Measurements from ENCODE around the gene EARS2.
"Not testable (repeated sequence)": the region's sequence is repeated elsewhere in the genome, so short reads cannot be mapped to it uniquely, and the experiment has no call there.

Gene EARS2

DNA sequence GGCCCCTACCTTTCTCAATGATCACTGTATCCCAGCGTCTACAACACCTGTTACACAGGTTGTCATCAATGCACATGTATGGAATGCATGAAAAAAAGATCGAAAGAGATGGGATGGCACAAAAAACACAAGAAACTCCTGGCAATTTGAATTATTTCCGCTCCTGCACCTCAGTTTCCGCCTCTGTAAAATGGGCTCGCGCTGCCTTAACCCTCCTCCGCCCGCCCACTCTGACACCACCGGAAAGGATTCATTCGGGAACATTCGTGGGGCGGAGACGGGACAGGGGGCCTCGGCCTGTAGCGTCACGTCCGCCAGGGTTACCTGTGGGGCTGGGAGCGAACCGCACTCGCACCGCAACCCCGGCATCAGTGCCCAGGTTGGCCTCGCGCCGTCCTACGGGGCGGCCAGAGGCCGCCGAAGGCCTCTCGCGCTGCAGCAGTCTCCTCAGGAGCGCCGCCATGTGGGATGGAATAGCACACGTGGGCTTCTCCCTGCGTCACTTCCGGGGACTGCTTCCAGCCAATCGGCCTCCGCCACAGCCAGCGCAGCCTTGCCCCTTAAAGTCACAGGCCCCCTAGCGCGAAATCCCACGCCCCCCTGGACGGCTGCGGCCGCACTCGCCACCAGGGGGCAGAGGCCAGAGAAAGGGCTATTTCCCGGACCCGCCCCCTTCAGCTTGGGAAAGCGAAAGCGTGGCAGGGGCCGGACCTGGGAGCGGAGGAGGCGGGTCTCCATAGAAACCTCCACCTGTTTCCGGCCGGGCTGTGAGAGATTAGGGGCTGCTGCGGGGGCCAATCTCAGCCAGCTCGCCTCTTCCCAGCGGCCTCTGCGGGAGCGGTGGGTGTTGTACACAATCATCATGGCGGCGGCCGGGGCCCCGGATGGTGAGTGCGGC, at the start of gene EARS2, which contains the start of gene UBFD1:
Gene EARS2 (minus strand): TSS at position 470 of the 898 bp plus-strand sequence. CDS start 7 bp downstream, at position 463.
Gene UBFD1 (plus strand): TSS at position 847 of the 898 bp plus-strand sequence. CDS start 16 bp downstream, at position 863.
- in situ Hi-C loops (cut with MboI; ENCODE audit: low sequenced_read_pairs) = no loop called here

DNA sequence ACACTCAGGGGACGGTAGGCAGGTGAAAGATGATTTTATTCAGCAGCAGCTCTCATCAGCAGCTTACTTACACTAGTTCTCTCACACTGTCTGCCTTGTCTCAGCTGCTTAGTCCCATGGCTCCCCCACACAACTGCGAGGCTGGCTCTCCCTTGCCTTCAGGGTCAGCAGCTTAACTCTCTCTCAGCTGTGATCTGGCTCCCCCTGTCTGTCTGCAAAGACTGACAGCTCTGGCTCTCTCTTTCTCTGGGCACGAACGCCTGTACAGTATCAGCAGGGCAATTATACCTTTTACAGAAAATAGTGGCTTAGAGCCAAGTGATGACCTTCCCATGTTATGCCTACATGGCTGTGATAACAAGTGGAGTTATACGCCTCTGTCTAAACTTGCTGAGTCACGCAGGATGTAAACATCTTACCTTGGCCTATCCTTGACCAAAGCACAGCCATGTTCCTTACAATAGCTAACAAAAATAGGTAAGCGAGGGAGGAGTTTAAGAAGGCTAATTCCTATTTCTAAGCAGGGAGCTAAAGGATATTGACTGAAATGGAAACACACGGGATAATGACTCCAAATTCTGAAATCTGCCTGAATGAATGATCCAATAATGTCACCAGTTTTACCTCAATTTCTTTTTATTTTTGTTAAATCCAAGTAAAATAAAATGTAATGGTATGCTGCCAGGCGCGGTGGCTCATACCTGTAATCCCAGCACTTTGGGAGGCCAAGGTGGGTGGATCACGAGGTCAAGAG, 40.0 kb upstream of the EARS2 start:
- in situ Hi-C loops (cut with MboI; ENCODE audit: low sequenced_read_pairs) = no loop called here

DNA sequence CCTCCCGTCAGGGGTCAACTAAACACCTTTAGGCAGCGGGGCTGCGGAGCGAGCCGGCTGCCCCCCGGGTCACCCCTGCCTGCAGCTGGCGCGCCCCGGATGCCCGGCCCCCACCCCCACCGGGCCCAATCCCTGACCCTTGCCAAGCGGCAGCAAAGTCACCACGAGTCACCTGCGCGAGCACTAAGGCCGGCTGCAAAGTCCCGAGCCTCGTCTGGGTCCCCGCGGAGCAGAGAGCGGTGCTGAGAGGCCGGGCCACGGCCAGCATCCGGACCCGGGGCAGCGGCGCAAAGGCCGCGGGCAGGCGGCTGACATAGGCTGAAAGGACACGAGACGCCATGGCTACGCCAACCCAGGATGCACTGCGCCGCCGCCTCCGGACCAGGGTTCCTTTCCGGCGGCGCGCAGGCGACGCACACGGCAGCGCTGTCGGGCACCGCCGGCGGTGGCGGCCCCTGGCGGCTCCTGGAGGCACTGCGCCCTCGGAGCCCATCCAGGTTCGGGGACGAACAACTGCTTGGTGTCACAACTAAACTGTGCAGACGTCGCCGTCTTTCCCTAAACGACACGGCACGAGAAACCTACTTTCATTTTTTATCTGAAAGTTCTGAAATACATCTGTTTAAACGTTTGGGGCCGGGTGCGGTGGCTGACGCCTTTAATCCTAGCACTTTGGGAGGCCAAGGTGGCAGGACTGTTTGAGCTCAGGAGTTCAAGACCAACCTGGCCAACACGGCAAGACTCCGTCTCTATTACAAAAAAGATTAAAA, 39.0 kb upstream of the EARS2 start, which contains the start of gene NDUFAB1:
Gene NDUFAB1 (minus strand): TSS at position 366 of the 770 bp plus-strand sequence. CDS start 26 bp downstream, at position 340.
- in situ Hi-C loops (cut with MboI; ENCODE audit: low sequenced_read_pairs) = no loop called here

DNA sequence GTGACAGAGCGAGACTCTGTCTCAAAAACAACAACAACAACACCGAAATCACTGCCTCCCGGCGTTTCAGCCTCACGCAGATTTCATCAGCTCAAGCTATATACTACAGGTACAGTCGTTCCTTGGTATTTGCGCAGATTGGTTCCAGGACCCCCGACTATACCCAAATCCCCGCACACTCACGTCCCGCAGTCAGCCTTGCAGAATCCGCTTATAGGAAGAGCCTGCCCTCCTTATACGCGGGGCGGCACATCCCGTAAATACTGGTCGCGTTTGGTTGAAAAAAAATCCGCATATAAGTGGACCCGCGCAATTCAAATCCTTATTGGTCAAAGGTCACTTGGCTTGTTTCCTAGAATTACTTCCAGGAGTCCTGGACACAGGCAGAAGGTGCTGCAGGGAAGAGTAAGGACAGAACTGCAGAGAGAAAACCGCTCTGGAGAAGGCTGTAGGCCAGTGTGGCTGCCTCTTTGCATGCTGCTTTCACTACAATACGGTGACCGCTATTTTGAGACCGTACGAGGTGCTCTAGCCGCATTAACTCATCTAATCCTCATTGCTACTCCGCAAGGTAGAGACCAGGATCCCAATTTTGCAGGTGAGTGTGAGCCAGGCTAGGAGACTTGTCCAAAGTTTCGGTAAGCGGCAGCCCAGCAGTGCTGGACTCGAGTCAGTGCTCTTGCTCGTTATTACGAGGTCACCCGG, 38.2 kb upstream of the EARS2 start:
- in situ Hi-C loops (cut with MboI; ENCODE audit: low sequenced_read_pairs) = no loop called here

DNA sequence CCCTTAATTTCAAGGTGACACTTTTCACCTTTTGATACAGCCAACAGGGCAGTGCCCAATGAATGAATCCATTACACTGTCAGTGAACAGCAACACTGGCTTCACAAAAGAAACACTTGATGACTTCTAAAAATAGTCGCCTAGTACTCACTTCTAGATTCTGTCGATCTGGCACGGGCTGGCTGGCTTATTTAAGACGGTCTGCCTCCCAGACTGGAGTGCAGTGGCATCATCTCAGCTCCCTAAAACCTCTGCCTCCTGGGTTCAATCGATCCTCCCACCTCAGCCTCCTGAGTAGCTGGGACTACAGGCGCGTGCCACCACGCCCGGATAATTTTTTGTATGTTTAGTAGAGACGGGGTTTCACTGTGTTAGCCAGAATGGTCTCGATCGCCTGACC, 37.0 kb upstream of the EARS2 start:
- in situ Hi-C loops (cut with MboI; ENCODE audit: low sequenced_read_pairs) = no loop called here

DNA sequence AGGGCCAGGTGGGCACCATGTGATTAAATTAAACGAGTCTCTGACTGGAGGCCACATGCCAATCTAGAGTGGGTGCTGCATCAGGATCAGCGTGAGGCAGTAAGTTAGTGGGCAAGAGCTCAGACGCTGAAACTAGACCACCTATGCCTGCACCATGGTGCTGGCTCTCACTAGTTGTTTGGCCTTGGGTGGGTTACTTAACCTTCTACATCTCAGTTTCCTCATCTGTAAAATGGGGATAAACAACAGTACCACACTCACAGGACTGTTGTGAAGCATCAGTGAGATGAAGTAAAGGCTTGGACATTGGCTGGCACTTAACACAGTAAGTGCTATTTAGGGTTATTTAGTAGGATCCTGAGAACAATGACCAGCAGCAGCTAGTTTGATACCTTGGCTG, 33.0 kb upstream of the EARS2 start:
- in situ Hi-C loops (cut with MboI; ENCODE audit: low sequenced_read_pairs) = no loop called here

DNA sequence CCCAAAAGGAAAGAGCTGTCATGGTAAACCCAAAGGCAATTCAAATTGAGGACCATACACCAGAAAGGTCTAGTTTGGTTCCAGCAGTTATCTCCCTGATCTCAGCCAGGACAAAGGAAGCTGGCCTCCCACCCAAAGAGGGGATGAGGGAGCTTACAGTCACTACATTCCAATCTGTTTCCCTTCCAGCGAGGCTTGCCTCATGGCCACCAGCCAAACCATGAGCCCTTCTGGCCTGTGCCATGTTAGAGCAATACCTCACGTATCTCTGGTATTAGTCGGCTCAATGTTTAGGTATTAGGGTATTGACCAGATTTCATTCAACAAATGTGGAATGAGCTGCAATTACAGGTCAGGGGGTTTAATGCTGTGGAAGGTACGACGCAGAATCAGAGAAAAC, 30.6 kb upstream of the EARS2 start:
- in situ Hi-C loops (cut with MboI; ENCODE audit: low sequenced_read_pairs) = no loop called here

DNA sequence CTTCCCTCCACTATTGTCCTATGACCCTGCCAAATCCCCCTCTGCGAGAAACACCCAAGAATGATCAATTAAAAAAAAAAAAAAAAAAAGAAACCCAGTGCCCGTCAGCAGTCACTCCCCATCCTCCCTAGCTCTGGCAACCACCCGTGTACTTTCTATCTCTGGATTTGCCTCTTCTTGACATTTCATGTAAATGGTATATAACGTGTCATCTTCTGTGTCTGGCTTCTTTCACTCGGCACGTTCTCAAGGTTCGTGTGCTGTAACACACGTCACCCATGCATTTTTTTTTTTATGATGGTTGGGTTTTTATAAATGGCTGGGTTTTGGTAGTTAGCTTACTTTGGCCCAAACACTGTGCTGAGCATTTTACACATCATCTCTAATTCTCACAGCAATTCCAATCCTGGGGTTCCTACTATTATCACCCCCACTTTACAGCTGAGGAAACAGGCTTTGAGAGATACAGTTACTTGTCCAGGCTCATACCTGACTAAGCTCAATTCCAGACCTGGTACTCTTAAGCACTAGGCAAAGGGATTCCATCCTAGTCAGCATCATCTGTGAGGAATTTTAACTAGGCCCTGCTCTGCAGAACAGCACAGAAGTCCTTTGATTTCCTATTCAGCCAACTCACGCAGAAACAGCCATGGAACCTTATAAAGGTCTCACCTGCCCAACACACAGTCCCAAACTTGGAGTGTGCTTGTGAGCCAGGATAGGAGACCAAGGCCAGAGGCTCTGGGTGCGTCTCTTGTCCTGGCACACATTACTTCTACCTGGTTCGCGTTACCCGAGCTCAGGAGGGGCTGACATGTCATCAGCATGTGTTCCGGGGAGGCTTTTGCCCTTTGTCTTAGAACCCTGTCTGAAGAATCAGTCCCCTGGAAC, 27.3 kb upstream of the EARS2 start:
- in situ Hi-C loops (cut with MboI; ENCODE audit: low sequenced_read_pairs) = no loop called here

DNA sequence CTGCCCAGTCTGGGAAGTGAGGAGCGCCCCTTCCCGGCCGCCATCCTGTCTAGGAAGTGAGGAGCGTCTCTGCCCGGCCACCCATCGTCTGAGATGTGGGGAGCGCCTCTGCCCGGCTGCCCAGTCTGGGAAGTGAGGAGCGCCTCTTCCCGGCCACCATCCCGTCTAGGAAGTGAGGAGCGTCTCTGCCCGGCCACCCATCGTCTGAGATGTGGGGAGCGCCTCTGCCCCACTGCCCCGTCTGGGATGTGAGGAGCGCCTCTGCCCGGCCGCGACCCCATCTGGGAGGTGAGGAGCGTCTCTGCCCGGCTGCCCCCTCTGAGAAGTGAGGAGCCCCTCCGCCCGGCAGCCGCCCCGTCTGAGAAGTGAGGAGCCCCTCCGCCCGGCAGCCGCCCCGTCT, 26.1 kb upstream of the EARS2 start:
- in situ Hi-C loops (cut with MboI; ENCODE audit: low sequenced_read_pairs) = not testable (repeated sequence)

DNA sequence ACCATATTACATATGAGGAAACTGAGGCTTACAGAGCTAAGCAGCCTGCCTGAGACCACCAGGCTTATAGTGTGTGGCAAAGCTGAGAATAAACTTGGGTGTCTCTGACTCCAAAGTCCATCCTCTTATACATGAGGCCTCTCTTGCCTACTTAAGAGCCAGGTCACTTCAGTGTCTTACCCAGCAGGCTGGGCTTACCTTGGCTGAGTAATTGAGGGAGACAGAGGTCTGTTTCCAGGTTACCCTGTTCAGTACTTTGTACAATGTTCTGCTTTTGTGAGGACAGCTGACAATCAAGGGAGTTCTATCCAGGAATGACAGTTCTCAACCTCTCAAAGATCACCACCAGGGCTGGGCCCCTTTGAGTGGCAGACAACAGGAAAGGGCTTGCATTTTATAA, 24.6 kb upstream of the EARS2 start:
- in situ Hi-C loops (cut with MboI; ENCODE audit: low sequenced_read_pairs) = no loop called here

DNA sequence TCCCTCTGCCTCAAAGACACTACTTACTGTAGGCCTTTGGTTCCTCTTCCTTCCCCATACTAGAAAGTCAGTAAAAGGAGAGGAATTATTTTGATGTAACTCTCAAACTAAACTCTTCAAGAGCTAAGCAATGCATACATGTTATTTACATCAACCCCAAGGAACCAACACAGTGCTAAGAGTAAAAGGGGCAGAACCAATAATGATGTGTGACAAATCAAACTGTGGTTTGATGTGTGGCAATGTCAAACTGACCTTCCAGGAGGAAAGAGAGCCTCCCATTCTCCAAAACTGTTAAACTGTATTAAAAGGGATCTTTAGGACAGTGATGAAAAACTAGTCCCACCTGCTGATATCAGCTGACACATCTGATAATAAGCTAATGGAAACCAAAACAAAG, 23.2 kb upstream of the EARS2 start:
- in situ Hi-C loops (cut with MboI; ENCODE audit: low sequenced_read_pairs) = no loop called here

DNA sequence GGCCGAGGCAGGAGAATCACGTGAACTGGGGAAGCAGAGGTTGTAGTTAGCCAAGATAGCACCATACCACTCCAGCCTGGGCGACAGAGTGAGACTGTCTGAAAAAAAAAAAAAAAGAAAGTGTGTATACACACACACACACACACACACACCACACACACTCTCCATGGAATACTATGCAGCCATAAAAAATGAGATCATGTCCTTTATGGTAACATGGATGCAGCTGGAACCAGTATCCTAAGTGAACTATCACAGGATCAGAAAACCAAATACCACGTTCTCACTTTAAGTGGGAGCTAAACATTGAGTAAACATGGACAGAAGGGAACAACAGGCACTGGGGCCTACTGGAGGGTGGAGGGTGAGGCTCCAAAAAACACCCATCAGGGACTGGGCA, 22.2 kb upstream of the EARS2 start:
- in situ Hi-C loops (cut with MboI; ENCODE audit: low sequenced_read_pairs) = no loop called here

DNA sequence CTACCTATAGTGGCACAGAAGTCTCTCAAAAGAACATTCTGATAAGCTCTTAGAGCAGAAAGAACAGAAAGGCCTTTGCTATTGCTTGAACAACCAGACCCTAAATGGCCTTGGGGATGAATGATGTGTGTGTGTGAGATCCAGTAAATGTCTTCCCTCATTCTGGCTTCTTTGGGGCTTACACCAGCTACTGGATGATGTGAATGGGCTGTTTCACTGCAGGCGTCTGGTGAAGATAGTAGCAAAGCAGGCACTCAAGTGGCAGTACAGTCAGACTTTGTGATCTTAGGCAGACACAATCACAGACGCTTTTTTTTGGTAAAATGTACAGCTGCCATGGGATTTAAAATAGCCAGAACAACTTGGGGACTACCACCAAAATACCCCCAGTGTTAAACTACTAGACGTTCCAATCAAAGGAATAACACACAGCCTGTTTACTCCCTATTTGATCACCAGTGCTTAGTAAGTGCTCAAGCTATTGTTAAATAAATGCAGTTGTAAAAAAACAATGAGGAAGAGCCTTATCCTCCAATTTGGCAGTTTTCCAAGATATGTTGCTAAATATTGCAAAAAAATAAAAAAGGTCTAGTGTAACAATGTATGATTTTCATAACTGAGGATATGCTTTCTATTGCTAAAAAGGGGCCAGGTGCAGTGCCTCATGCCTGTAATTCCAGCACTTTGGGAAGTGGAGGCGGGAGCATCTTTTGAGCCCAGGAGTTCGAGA, 21.1 kb upstream of the EARS2 start:
- in situ Hi-C loops (cut with MboI; ENCODE audit: low sequenced_read_pairs) = no loop called here

DNA sequence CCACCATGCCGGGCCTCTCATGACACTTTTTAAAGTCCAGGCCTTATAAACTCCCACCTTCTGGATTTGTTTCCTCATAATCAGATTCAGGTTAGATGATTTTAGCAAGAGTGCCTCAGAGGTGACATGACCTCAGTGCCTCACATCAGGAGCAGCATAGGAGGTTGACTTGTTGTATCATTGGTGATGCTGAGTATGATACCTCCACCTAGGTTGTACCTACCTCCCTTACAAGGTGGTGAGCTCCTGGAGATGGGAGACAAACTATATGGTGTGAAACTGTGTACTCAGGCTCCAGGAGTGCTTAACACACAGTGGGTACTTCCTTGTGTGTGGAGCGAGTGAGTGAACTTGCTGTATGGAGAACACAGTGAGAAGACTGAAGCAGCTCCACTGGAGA, 20.3 kb upstream of the EARS2 start:
- in situ Hi-C loops (cut with MboI; ENCODE audit: low sequenced_read_pairs) = no loop called here

DNA sequence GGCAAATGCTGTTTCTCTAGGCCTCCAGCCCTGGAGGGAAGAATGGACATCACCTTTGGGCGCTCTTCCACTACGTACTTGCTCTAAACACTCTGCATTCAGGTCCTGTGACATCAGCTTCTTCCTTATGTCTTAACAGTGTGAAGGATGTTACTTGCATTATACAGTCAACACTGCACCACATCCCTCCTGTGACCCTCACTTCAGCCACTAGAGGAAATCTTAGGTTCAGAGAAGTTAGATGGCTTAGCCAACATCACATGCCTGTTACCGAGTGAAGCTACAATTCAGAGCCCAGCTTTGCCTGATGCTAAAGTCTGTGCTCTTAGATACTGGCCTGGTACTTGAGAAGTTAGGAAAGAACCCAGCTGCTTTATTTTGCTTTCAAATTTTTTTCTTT, 18.7 kb upstream of the EARS2 start:
- in situ Hi-C loops (cut with MboI; ENCODE audit: low sequenced_read_pairs) = no loop called here

DNA sequence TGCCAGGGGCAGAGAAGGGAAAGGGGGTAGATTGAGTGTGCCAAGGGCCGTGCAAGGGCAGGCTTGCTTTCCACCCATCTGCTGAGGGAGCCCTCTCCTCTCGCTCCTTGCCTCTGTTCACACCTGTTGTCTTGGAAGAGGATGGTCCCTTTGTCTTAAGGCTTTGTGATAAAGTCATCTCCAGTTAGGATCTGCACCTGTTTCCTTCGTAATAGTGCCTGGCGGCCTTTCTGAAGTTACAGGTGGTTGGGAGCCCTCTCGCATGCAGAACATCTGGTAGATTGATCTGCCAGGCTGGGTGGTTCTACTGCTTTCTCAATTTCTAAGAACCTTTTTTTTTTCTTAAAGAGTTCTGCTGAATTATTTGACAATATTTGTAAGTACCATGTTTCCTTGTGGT, 16.7 kb upstream of the EARS2 start:
- in situ Hi-C loops (cut with MboI; ENCODE audit: low sequenced_read_pairs) = no loop called here

DNA sequence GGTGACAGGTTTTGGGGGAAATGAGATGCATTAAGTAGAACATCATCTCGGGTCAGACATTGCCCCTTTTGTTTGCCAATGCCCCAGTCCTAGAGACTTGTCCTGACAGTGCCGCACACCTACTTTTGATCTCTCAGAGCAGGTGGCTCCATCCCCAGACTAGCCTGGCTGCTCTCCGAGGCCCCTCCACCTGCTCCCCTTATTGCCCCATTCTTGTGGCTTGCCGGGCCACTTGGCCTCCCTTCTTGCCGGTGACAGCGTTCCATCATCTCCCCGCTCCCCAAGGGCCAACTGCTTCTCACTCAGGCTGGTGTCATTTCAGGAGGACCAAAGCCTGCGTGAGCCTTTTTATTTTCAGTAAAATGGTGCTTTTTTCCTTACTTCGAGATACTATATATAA, 15.2 kb upstream of the EARS2 start:
- in situ Hi-C loops (cut with MboI; ENCODE audit: low sequenced_read_pairs) = no loop called here

DNA sequence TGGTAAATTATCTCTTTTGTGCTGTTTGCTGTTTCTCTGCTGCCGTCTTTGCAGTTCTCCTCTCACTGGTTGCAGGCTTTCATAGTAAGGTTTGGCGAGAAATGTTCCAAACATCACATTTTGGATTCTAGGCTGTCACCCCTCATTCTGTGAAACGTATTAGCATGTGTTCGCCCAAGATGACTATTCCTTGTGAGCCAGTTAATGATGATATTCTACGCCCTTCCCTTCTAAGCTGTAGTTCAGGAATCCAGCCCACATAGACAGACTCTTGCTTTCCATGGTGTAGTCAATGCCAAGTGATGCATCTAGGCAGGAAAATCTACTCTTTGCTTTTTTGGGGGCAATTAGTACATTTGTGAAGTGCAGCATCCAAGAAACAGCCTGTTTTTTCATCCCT, 14.7 kb upstream of the EARS2 start:
- in situ Hi-C loops (cut with MboI; ENCODE audit: low sequenced_read_pairs) = no loop called here
